Activated naive CD4-positive, alpha-beta T cell treated with anti-CD3 and anti-CD28 coated beads, Interleukin-2, amount 10 ng/mL, durations not matched to agents 7 days and 5 days (primary cell): Measurements from ENCODE around the gene PRR19.

ENCODE experiments used
- CTCF ChIA-PET: fragments of 350-600 bp; sonication (Branson Sonifier 250); formaldehyde crosslinking; loops from one replicate; lab custom pipeline; 2021; ENCODE audit warnings: antibody characterized with exemption; lab: Charles Lee
- DNase-seq: peaks from one replicate; pipeline ENCODE4 v3.0.0-alpha.2; 2020
- H3K27ac Mint-ChIP-seq: one replicate; pipeline ENCODE4 v1.8.0; 2021; ENCODE audit warnings: mild to moderate bottlenecking, moderate library complexity, mixed read lengths
- H3K27me3 Mint-ChIP-seq: one replicate; pipeline ENCODE4 v1.8.0; 2021; ENCODE audit warnings: mild to moderate bottlenecking, mixed read lengths
- H3K36me3 Mint-ChIP-seq: one replicate; pipeline ENCODE4 v1.8.0; 2021; ENCODE audit warnings: mixed read lengths
- H3K4me1 Mint-ChIP-seq: one replicate; pipeline ENCODE4 v1.8.0; 2021; ENCODE audit warnings: mixed read lengths
- H3K4me3 Mint-ChIP-seq: one replicate; pipeline ENCODE4 v1.8.0; 2021; ENCODE audit warnings: mild to moderate bottlenecking, moderate library complexity, mixed read lengths
- H3K9me3 Mint-ChIP-seq: one replicate; pipeline ENCODE4 v1.8.0; 2021; ENCODE audit warnings: mixed read lengths

The PRR19 gene

DNA sequence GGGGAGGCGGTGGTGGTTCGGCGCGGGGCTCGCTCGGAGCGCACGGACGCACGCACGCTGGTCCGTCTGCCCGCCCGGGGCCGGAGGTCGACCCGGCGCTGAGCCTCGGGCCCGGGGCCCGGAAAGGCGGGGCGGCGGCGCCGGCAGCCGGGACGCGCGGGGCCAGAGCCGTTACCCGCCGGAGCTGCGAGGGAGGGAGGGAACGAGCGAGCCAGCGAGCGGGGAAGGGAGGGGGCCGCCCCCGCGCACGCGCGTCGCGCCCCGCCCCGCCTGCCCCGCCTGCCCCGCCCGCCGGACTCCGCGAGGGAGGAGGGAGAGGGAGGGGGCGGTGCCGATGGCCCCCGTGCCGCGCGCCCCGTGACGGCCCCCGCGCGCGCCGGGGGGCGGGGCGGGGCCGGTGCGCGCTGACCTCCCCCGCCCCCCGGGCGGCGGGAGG, 17.8 kb upstream of the PRR19 start:
- Mint-ChIP-seq H3K4me1 (peaks cover 27% of the 10 kb centered on the region), H3K27me3 (no peaks in the 10 kb centered on the region), H3K9me3 (no peaks in the 10 kb centered on the region), H3K27ac (no peak overlapping the region), H3K36me3 (peaks cover 19% of the 10 kb centered on the region), H3K4me3 (no peak overlapping the region)
- CTCF ChIA-PET: interaction anchor here (1.7 kb wide), 1 partner anchor 40 kb away, joined by 4 read pairs; no protein-coding TSS in a partner anchor
- DNase-seq: peak; percentile 83

DNA sequence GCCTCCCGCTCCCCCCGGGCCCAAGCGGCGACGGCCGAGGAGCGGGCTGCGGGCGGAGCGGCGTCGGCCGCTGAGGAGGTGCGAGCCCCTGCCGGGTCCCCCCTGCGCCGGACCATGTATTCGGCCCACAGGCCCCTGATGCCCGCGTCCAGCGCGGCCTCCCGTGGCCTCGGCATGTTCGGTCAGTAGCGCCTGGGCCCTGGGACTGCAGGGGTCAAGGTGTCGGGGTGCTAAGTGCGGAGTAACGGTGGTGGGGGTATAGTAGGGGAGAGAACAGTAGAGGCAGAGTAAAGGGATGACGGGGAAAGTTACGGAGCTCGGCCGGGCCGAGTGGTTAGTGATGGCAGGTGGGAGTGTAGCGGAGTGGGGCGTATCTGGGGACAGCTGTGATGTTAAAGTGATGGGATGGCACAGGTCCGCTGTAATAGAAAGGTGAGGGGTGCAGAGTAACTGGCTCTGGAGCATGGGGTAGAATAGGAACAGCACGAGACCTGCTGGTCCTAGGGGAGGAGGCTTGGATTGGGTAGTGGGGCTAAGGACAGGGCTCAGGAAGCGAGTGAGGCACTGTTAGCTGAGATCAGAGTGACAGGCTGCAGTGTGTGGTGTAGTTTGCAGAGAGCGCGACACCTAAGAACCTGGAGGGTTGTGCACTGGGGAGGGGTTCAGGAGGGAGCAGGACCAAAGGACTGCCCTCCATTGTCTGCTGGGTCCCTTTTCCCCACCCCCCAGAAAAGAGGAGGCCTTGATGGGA, 17.2 kb upstream of the PRR19 start:
- Mint-ChIP-seq H3K9me3 (no peaks in the 10 kb centered on the region), H3K4me3 (peak overlapping the region; percentile 86), H3K4me1 (peaks cover 20% of the 10 kb centered on the region), H3K27ac (peak overlapping the region; percentile 90), H3K36me3 (peaks cover 17% of the 10 kb centered on the region), H3K27me3 (no peaks in the 10 kb centered on the region)
- peak; percentile 49 for DNase-seq
- CTCF ChIA-PET: interaction anchor here (1.4 to 1.7 kb wide), 3 partner anchors 12 to 68 kb away, joined by 3 to 5 read pairs (median 4); no protein-coding TSS in a partner anchor

DNA sequence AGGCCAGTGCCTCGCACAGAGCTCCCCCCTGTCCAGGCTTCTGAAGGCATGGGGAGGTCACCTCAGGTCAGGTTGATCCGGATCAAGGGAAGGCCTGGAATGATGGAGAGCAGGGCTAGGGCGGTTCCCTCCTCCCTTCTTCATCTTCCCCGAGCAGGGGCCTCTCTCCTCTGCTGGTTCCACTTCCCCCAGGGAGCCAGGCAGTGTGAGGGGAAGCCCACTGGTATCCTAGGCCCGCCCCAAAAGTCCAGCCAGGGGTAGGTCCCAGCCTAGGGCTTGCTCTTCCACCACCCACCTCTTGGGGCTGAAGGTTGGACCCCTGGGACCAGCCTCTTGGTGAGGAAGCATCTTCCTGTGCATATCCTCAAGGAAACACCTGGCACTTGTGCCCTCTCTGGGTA, 16.4 kb upstream of the PRR19 start:
- Mint-ChIP-seq H3K9me3 (no peaks in the 10 kb centered on the region), H3K27ac (peak overlapping the region; percentile 72), H3K36me3 (peaks cover 19% of the 10 kb centered on the region), H3K4me1 (peaks cover 20% of the 10 kb centered on the region), H3K4me3 (peak overlapping the region; percentile 86), H3K27me3 (no peaks in the 10 kb centered on the region)
- CTCF ChIA-PET: interaction anchor here (1.4 to 1.7 kb wide), 3 partner anchors 11 to 69 kb away, joined by 3 to 5 read pairs (median 4); no protein-coding TSS in a partner anchor
- no peak for DNase-seq

DNA sequence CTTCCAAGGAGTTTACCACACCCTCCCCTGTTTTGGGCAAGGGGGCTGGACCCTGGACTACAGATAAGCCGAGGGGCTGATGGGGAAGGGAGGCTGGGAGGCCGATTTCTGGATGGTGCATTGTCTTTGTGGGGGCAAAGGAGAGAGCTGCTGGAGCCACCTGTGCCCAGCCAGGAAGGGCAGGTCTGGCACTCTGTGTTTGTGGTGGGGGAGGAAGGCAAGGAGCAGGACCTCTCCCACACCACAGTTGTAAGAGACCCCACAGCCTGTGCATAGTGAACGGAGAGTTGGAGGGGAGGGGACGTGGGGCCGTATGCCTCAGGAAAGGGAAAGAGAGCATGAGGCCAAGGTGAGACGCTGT, 16.0 kb upstream of the PRR19 start:
- Mint-ChIP-seq H3K27me3 (no peaks in the 10 kb centered on the region), H3K4me3 (no peak overlapping the region), H3K9me3 (no peaks in the 10 kb centered on the region), H3K4me1 (peaks cover 20% of the 10 kb centered on the region), H3K27ac (peak overlapping the region; percentile 72), H3K36me3 (peaks cover 19% of the 10 kb centered on the region)
- DNase-seq: no peak
- CTCF ChIA-PET: interaction anchor here (1.4 to 1.7 kb wide), 3 partner anchors 11 to 69 kb away, joined by 3 to 5 read pairs (median 4); no protein-coding TSS in a partner anchor

GRCh38 chr19:42286349-42287016, 15.4 kb upstream of the PRR19 start:
- Mint-ChIP-seq H3K36me3 (peaks cover 23% of the 10 kb centered on the region), H3K27me3 (no peaks in the 10 kb centered on the region), H3K27ac (peak overlapping the region; percentile 72), H3K4me1 (peaks cover 25% of the 10 kb centered on the region), H3K4me3 (peak overlapping the region; percentile 46), H3K9me3 (no peaks in the 10 kb centered on the region)
- no peak for DNase-seq
- CTCF ChIA-PET: interaction anchor here (1.5 kb wide), 1 partner anchor 70 kb away, joined by 3 read pairs; no protein-coding TSS in a partner anchor

GRCh38 chr19:42287017-42287826, 14.7 kb upstream of the PRR19 start:
- Mint-ChIP-seq H3K4me3 (no peak overlapping the region), H3K4me1 (peaks cover 31% of the 10 kb centered on the region), H3K27ac (no peak overlapping the region), H3K36me3 (peaks cover 29% of the 10 kb centered on the region), H3K9me3 (no peaks in the 10 kb centered on the region), H3K27me3 (no peaks in the 10 kb centered on the region)
- DNase-seq: no peak
- CTCF ChIA-PET: no interaction called here

DNA sequence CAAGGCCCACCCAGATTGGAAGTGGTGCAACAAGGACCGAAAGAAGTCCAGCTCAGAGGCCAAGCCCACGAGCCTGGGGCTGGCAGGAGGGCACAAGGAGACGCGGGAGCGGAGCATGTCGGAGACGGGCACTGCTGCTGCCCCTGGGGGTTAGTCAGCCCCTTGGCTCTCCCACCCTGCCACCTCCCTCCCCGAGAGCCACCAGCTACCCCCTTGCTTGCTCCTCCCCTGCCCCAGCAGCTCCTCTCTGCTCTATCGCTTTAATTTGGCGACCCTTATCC, 14.2 kb upstream of the PRR19 start:
- H3K4me1 Mint-ChIP-seq: peaks cover 31% of the 10 kb centered on the region

GRCh38 chr19:42288387-42288786, 13.5 kb upstream of the PRR19 start:
- H3K4me1 Mint-ChIP-seq: peaks cover 33% of the 10 kb centered on the region
- peaks cover 35% of the 10 kb centered on the region for H3K36me3 Mint-ChIP-seq
- no peaks in the 10 kb centered on the region for H3K27me3 Mint-ChIP-seq
- CTCF ChIA-PET: interaction anchor here (1.8 kb wide), 1 partner anchor 10 kb away, joined by 7 read pairs; no protein-coding TSS in a partner anchor
- no peak overlapping the region for H3K27ac Mint-ChIP-seq
- H3K4me3 Mint-ChIP-seq: no peak overlapping the region
- H3K9me3 Mint-ChIP-seq: no peaks in the 10 kb centered on the region
- no peak for DNase-seq

More for the DNA sequence above, 14.2 kb upstream of the PRR19 start:
- Mint-ChIP-seq H3K27ac (no peak overlapping the region), H3K4me3 (no peak overlapping the region), H3K9me3 (no peaks in the 10 kb centered on the region), H3K36me3 (peaks cover 32% of the 10 kb centered on the region), H3K27me3 (no peaks in the 10 kb centered on the region)
- no peak for DNase-seq
- CTCF ChIA-PET: no interaction called here

DNA sequence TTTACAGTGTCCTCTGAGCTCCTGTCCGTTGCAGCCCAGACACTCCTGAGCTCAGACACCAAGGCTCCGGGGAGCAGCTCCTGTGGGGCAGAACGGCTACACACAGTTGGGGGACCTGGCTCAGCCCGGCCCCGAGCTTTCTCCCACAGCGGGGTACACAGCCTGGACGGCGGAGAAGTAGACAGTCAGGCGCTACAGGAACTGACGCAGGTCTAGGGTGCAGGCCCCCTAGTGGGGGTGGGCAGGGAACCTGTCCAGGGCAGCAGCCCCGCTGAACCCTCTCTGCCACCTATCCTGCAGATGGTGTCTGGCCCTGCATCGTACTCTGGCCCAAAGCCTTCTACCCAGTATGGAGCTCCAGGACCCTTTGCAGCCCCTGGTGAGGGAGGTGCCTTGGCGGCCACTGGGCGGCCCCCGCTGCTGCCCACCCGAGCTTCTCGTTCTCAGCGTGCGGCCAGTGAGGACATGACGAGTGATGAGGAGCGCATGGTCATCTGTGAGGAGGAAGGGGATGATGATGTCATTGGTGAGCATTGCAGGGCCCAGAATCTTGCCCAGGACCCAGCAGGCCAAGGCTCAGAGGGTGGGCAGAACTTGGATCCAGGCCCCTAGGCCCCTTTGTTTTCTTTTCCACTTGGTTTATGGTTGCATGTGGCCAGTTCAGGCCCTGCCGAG, 12.9 kb upstream of the PRR19 start:
- peaks cover 33% of the 10 kb centered on the region for H3K4me1 Mint-ChIP-seq
- no peak overlapping the region for H3K27ac Mint-ChIP-seq
- H3K4me3 Mint-ChIP-seq: no peak overlapping the region
- H3K9me3 Mint-ChIP-seq: no peaks in the 10 kb centered on the region
- H3K36me3 Mint-ChIP-seq: peaks cover 39% of the 10 kb centered on the region
- no peak for DNase-seq
- no peaks in the 10 kb centered on the region for H3K27me3 Mint-ChIP-seq
- CTCF ChIA-PET: interaction anchor here (1.8 kb wide), 1 partner anchor 9 kb away, joined by 7 read pairs; no protein-coding TSS in a partner anchor

DNA sequence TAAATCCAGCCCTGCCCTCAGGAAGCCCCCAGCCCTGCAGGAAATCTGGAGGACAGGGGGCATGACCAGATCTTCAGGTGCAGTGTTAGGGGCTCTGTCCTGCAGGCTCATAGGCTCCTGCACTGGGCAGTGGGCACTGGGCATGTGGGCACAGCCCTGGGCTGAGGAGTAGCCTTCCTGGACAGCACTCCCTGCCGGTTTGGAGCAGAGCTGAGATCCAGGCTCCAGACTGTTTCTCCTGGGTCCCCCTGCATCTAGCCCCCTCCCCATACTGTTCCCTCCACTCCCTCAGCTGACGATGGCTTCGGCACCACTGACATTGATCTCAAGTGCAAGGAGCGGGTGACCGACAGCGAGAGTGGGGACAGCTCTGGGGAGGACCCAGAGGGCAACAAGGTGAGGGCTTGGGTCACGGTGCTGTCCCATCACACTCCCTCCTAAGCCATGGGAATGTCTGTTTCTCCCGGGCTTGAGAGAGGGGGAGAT, 12.3 kb upstream of the PRR19 start:
- Mint-ChIP-seq H3K4me1 (peaks cover 33% of the 10 kb centered on the region), H3K36me3 (peaks cover 44% of the 10 kb centered on the region), H3K4me3 (no peak overlapping the region), H3K9me3 (no peaks in the 10 kb centered on the region), H3K27ac (no peak overlapping the region), H3K27me3 (no peaks in the 10 kb centered on the region)
- CTCF ChIA-PET: interaction anchor here (1.8 kb wide), 1 partner anchor 9 kb away, joined by 7 read pairs; no protein-coding TSS in a partner anchor
- no peak for DNase-seq

GRCh38 chr19:42290136-42290522, 11.8 kb upstream of the PRR19 start:
- Mint-ChIP-seq H3K27me3 (no peaks in the 10 kb centered on the region), H3K36me3 (peaks cover 45% of the 10 kb centered on the region), H3K27ac (no peak overlapping the region), H3K9me3 (no peaks in the 10 kb centered on the region), H3K4me3 (no peak overlapping the region), H3K4me1 (peaks cover 27% of the 10 kb centered on the region)
- DNase-seq: no peak
- CTCF ChIA-PET: interaction anchor here (1.8 kb wide), 1 partner anchor 8 kb away, joined by 7 read pairs; no protein-coding TSS in a partner anchor

DNA sequence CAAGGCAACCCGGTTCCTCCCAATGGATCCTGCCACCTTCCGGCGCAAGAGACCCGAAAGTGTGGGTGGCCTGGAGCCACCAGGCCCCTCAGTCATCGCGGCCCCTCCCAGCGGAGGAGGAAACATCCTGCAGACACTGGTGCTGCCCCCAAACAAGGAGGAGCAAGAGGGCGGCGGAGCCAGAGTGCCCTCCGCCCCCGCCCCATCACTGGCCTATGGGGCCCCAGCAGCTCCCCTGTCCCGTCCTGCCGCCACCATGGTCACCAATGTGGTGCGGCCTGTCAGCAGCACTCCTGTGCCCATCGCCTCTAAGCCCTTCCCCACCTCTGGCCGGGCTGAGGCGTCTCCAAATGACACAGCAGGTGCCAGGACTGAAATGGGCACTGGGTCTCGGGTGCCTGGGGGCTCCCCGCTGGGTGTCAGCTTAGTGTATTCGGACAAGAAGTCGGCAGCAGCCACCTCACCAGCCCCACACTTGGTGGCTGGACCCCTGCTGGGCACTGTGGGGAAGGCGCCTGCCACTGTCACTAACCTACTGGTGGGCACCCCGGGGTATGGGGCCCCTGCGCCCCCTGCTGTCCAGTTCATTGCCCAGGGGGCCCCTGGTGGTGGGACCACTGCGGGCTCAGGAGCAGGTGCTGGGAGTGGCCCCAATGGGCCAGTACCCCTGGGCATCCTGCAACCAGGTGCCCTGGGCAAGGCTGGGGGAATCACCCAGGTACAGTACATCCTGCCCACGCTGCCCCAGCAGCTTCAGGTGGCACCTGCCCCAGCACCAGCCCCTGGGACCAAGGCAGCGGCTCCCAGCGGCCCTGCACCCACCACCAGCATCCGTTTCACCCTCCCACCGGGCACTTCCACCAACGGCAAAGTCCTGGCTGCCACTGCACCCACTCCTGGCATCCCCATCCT, 11.2 kb upstream of the PRR19 start:
- no peak overlapping the region for H3K4me3 Mint-ChIP-seq
- H3K4me1 Mint-ChIP-seq: peaks cover 22% of the 10 kb centered on the region
- CTCF ChIA-PET: no interaction called here
- no peaks in the 10 kb centered on the region for H3K27me3 Mint-ChIP-seq
- peak; percentile 69 for DNase-seq
- no peak overlapping the region for H3K27ac Mint-ChIP-seq
- no peaks in the 10 kb centered on the region for H3K9me3 Mint-ChIP-seq
- H3K36me3 Mint-ChIP-seq: peaks cover 45% of the 10 kb centered on the region

DNA sequence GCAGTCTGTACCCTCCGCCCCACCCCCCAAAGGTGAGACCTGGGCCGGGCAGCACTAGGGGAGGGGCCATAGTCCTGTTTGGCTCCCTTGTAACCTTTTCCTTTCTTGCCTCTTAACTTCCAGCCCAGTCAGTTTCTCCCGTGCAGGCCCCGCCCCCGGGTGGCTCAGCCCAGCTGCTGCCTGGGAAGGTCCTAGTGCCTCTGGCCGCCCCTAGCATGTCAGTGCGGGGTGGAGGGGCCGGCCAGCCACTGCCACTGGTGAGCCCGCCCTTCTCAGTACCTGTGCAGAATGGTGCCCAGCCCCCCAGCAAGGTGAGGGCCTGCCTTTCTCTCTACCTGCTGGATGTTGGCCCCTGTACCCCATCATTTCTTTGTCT, 10.5 kb upstream of the PRR19 start:
- no peak overlapping the region for H3K4me3 Mint-ChIP-seq
- no peaks in the 10 kb centered on the region for H3K9me3 Mint-ChIP-seq
- H3K4me1 Mint-ChIP-seq: peaks cover 17% of the 10 kb centered on the region
- peaks cover 42% of the 10 kb centered on the region for H3K36me3 Mint-ChIP-seq
- DNase-seq: no peak
- CTCF ChIA-PET: no interaction called here
- no peak overlapping the region for H3K27ac Mint-ChIP-seq
- H3K27me3 Mint-ChIP-seq: no peaks in the 10 kb centered on the region
